Gastroesophageal sphincter (tissue), 4 donors: Measurements from ENCODE around the gene SYCP3. TPM values are rescaled to one million over a fixed set of nuclear protein-coding genes. Genes with fewer than 3 reads are reported as not detected.

Source experiments
- ATAC-seq: fragments of 150-250 bp; one replicate; pipeline ENCODE4 v1.9.1; 2016; ENCODE audit warnings: mild to moderate bottlenecking, moderate library complexity
- H3K27ac ChIP-seq, 4 donors: fragments of 200-600 bp; sonication (generic) in 3 of 4; 1 replicate in 3 of 4; 2 replicates in 1 of 4; pipeline ENCODE4 v1.5.1; 2016 to 2019
- H3K27me3 ChIP-seq: fragments of 200-600 bp; sonication (generic); one replicate; pipeline ENCODE4 v1.5.1; 2019
- H3K36me3 ChIP-seq, 2 donors: fragments of 200-600 bp; sonication (generic); one replicate each; pipeline ENCODE4 v1.5.1; 2019; ENCODE audit warnings: control low read depth in 1 of 2
- H3K4me1 ChIP-seq, 3 donors: fragments of 200-600 bp; sonication (generic); 1 replicate in 2 of 3; 2 replicates in 1 of 3; pipeline ENCODE4 v1.5.1; 2016 to 2019; ENCODE audit warnings: control low read depth in 2 of 3
- H3K4me3 ChIP-seq, 2 donors: fragments of 200-600 bp; sonication (generic); one replicate each; pipeline ENCODE4 v1.5.1; 2019; ENCODE audit warnings: mild to moderate bottlenecking in 1 of 2, moderate library complexity in 1 of 2
- H3K9me3 ChIP-seq, 3 donors: fragments of 200-600 bp; sonication (generic); one replicate each; pipeline ENCODE4 v1.5.1; 2017 to 2019; ENCODE audit warnings: control low read depth in 2 of 3
- CTCF ChIP-seq, 4 experiments: fragments of 200-600 bp in 2 of 4; fragments of 450-650 bp in 2 of 4; sonication (generic) in 1 of 4; IDR thresholded peaks; one replicate each; pipeline ENCODE4 v1.5.1; 2017 to 2019; ENCODE audit warnings: antibody characterized with exemption in 4 of 4, mild to moderate bottlenecking in 2 of 4, moderate library complexity in 2 of 4
- EP300 ChIP-seq: sonication (generic); formaldehyde crosslinking; IDR thresholded peaks from one replicate; pipeline ENCODE4 v1.6.1; 2017; ENCODE audit warnings: antibody characterized with exemption, mild to moderate bottlenecking
- POLR2A ChIP-seq, 2 donors: fragments of 450-650 bp; IDR thresholded peaks; one replicate each; pipeline ENCODE4 v1.6.1; 2017; ENCODE audit warnings: antibody characterized with exemption in 2 of 2, mild to moderate bottlenecking in 2 of 2, moderate library complexity in 1 of 2
- POLR2AphosphoS5 ChIP-seq: sonication (generic); formaldehyde crosslinking; IDR thresholded peaks from one replicate; pipeline ENCODE4 v1.6.1; 2017; ENCODE audit warnings: antibody characterized with exemption
- WGBS, 2 donors: methylation state at CpG; one replicate each; pipeline ENCODE4 v1.1.5; 2018; ENCODE audit warnings: low coverage in 1 of 2; 5-methylcytosine and 5-hydroxymethylcytosine counted together
- total RNA-seq, 4 donors: library from RNA; depleted of rRNA; stranded (reverse); fragments of >200 nt; gene quantifications; one replicate each; pipeline ENCODE4 v1.1.0, GENCODE V29; 2016

The SYCP3 gene
- total RNA-seq, 4 donors from 2014 or later: 0.13 TPM; not detected in 3

- Histone ChIP-seq H3K36me3 (peaks cover 0 to 64% of the 10 kb centered on the region in 2 donors), H3K4me3 (no peak overlapping the region), H3K27me3 (no peaks in the 10 kb centered on the region), H3K9me3 (no peaks in the 10 kb centered on the region), H3K27ac (no peak overlapping the region), H3K4me1 (peaks cover 0 to 12% (median 0%) of the 10 kb centered on the region in 3 donors)
- ATAC-seq: no peak
- TF ChIP-seq POLR2AphosphoS5 (no peak), EP300 (no peak), CTCF (IDR thresholded peaks at IDR 0.05) (no peak), POLR2A (IDR thresholded peaks at IDR 0.05) (no peak)
- 91 to 100% methylated on average over 3 of the region's 3 CpGs for WGBS, 2 donors
Observed at GRCh38 chr12:101782273-101782731, 43.0 kb upstream of the SYCP3 start.

GRCh38 chr12:101781834-101782233 lies 42.6 kb upstream of the SYCP3 start:
- 85 to 87% methylated on average over 3 of the region's 3 CpGs for WGBS, 2 donors
- Histone ChIP-seq H3K27me3 (no peaks in the 10 kb centered on the region), H3K9me3 (no peaks in the 10 kb centered on the region), H3K4me1 (peaks cover 0 to 17% (median 0%) of the 10 kb centered on the region in 3 donors), H3K36me3 (peaks cover 0 to 69% of the 10 kb centered on the region in 2 donors), H3K4me3 (no peak overlapping the region), H3K27ac (no peak overlapping the region)
- TF ChIP-seq EP300: no peak
- ATAC-seq: no peak

- no peak overlapping the region for H3K4me3 ChIP-seq
- peaks cover 0 to 71% of the 10 kb centered on the region in 2 donors for H3K36me3 ChIP-seq
- TF ChIP-seq POLR2A (IDR thresholded peaks at IDR 0.05) (no peak), EP300 (no peak), POLR2AphosphoS5 (no peak), CTCF (IDR thresholded peaks at IDR 0.05) (no peak)
- H3K9me3 ChIP-seq: no peaks in the 10 kb centered on the region
- no peak for ATAC-seq
- H3K4me1 ChIP-seq: peaks cover 0 to 22% (median 0%) of the 10 kb centered on the region in 3 donors
- 72 to 88% methylated on average over 2 of the region's 2 CpGs for WGBS, 2 donors
- H3K27me3 ChIP-seq: no peaks in the 10 kb centered on the region
- no peak overlapping the region for H3K27ac ChIP-seq
Observed at GRCh38 chr12:101780599-101780998, 41.3 kb upstream of the SYCP3 start.

- WGBS, 2 donors: 87 to 91% methylated on average over 4 to 6 of the region's 6 CpGs
- Histone ChIP-seq H3K27ac (no peak overlapping the region), H3K9me3 (no peaks in the 10 kb centered on the region), H3K36me3 (peaks cover 0 to 62% of the 10 kb centered on the region in 2 donors), H3K27me3 (no peaks in the 10 kb centered on the region), H3K4me1 (peaks cover 0 to 22% (median 0%) of the 10 kb centered on the region in 3 donors), H3K4me3 (no peak overlapping the region)
- no peak for ATAC-seq
- no peak for TF ChIP-seq POLR2A (IDR thresholded peaks at IDR 0.05)
- no peak for TF ChIP-seq POLR2AphosphoS5
- no peak for TF ChIP-seq EP300
- no peak for TF ChIP-seq CTCF (IDR thresholded peaks at IDR 0.05)
Observed at GRCh38 chr12:101779626-101780025, 40.4 kb upstream of the SYCP3 start.

- H3K4me1 ChIP-seq: peaks cover 0 to 22% (median 0%) of the 10 kb centered on the region in 3 donors
- TF ChIP-seq EP300 (no peak), POLR2AphosphoS5 (no peak), POLR2A (IDR thresholded peaks at IDR 0.05) (no peak), CTCF (IDR thresholded peaks at IDR 0.05) (no peak)
- H3K27ac ChIP-seq: no peak overlapping the region
- H3K27me3 ChIP-seq: no peaks in the 10 kb centered on the region
- no peak overlapping the region for H3K4me3 ChIP-seq
- ATAC-seq: no peak
- no peaks in the 10 kb centered on the region for H3K9me3 ChIP-seq
- H3K36me3 ChIP-seq: peaks cover 0 to 57% of the 10 kb centered on the region in 2 donors
- WGBS, 2 donors: 86 to 90% methylated on average over 2 to 3 of the region's 3 CpGs
Observed at GRCh38 chr12:101779200-101779599, 39.9 kb upstream of the SYCP3 start.
